Activated CD4-positive, alpha-beta T cell treated with anti-CD3 and anti-CD28 coated beads, Interleukin-10, Interleukin-2, amounts not matched to agents 100 ng/mL and 50 ng/mL, durations not matched to agents 16 hours and 8 hours (primary cell): ENCODE results near the gene TNNT1.

Source experiments
- DNase-seq: peaks from one replicate; pipeline ENCODE4 v3.0.0-alpha.2; 2020

Gene TNNT1

GRCh38 chr19:55106591-55106990 lies 42.4 kb downstream of the TNNT1 start:
- DNase-seq = no peak

- DNase-seq = no peak
These were observed 43.8 kb downstream of the TNNT1 start for GRCh38 chr19:55105237-55105636.

GRCh38 chr19:55103190-55103589 lies 45.8 kb downstream of the TNNT1 start:
- no peak for DNase-seq

DNA sequence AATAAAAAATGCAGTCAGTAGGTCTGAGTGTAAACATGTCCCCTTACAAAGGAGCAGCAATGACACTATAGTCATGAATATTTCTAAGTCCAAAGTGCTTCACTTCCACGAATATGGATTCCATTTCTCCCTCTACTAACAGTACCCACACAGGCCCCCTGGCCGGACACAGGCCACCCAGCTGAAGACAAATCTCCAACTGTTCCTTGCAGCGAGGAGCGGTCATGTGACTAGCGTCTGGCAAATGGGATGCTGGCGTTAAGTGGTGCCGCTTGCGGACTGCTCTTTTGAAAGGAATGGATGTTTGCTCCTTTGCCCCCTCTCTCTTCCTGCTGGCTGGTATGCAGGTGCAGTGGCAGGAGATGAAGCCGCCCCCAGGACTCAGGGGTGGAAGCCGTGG lies 47.7 kb downstream of the TNNT1 start:
- no peak for DNase-seq

GRCh38 chr19:55099557-55100506 lies 49.2 kb downstream of the TNNT1 start:
- no peak for DNase-seq

DNA sequence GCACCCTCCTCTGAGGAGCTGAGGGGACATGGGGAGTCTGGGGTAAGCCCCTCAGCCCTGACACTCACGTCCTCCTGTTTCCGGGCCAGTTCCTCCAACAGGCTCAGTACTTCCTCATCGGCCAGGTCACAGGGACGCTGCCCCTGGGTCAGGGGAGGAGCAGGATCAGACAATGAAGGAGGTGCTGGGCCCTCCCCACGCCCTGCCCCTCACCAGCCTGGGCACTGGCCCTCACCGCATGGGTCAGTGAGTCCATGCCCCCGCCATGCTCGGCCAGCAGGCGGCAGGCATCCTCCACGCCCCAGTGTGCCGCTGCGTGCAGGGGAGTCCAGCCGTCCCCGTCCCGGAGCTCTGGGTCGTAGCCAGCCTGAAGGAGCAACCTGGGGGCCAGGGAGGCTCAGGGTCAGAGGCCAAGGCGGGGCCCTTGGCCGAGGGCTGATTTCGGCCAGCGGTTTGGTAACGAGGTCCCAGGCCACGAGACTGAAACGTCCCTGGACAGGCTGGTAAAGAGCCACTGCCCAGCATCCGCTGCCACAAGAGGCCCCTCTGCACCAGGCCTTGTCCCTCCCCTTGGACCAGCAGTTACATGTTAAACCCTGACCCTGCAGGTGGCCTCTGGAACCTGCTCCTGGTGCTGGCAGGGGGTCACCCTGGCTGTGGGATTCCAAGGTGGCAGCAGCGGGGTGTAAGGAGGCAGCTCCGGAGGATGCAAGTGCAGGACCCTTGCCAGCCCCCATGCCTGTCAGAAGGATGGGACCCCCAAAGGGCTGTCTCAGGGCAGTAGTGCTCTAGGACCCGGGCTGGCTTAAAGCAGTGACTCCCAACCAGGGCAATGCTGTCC lies 50.1 kb downstream of the TNNT1 start:
- no peak for DNase-seq

DNA sequence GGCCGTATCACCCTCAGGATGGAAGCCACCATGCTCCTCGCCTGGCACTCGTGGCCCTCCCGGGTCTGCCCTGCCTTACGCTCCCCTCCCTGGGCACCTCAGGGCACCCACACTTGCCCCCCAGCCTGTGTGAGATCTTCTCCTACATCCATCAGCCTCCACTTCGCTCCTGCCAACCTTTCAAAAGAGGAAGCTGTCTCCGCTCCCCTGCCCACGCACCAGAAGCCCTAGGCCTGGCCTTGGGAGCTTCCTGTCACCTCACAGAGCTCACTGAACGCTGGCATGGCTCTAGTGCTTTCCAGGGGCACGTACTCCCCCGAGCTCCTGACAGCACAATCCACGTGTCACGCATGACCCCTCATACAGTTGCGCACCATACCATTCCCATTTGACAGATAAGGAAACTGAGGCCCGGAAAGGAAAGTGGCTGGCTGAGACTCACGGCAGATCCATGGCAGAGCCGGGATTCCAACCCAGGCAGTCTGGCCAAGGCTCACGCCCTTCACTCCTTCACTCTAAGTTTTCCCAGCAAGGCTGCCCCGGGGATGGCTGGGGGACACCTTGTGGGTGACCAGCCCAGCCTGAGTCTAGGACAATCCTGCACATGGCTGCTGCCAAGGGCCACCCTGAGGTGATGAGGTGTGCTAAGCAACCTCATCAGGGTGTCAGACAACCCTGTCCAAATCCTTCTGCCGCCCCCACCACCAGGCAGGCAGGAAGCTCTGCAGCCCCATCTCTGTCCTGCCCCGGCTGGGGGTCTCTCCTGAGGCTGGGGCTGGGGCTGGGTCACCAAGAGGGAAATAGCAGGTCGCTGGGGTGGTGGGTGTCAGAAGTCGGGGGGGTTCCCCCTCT lies 50.9 kb downstream of the TNNT1 start:
- no peak for DNase-seq

GRCh38 chr19:55096061-55096701 lies 52.8 kb downstream of the TNNT1 start:
- no peak for DNase-seq

- no peak for DNase-seq
These were observed 53.5 kb downstream of the TNNT1 start for GRCh38 chr19:55095260-55096060.

DNA sequence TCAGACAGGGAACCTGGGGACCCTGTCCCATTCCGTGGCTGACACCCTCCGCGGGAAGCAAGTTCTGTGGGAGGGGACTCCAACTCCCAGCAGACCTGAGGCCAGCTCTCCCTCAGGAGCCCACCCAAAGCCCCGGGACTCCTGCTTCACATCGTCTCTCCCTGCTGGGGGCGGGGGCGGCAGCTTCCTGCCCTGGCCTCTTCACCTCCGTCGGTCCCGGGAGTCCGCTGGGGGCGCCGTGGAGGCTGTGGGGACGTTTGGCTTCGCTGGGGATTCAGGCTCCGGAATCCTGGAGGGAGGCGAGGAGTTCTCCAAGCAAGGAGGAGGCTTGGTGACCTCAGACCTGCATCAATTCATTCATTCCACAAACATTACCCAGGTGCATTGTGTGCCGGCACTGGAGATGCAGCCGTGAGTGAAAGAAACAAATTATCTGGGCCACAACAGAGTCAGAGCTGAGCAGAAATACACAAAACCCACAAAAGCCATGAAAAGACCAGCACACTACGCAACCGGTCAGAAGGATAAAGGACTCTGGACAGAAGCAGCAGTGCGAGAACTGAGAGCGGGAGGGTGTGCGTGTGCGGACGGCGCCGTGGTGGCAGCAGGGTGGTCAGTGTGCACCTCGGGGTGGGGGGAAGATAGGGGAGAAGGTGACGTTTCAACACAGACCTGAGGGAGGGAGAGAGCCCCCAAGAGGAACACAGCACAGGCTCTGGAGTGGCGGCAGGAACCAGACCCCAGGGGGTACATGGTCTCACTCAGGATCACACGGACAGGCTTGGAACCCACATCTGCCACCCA lies 54.3 kb downstream of the TNNT1 start:
- no peak for DNase-seq

- no peak for DNase-seq
These were observed 56.3 kb downstream of the TNNT1 start for GRCh38 chr19:55092423-55093318.

GRCh38 chr19:55091955-55092354 lies 57.1 kb downstream of the TNNT1 start:
- no peak for DNase-seq

- no peak for DNase-seq
These were observed 57.7 kb downstream of the TNNT1 start for GRCh38 chr19:55091126-55091910.

- DNase-seq = no peak
These were observed 58.4 kb downstream of the TNNT1 start for GRCh38 chr19:55090564-55090963.

DNA sequence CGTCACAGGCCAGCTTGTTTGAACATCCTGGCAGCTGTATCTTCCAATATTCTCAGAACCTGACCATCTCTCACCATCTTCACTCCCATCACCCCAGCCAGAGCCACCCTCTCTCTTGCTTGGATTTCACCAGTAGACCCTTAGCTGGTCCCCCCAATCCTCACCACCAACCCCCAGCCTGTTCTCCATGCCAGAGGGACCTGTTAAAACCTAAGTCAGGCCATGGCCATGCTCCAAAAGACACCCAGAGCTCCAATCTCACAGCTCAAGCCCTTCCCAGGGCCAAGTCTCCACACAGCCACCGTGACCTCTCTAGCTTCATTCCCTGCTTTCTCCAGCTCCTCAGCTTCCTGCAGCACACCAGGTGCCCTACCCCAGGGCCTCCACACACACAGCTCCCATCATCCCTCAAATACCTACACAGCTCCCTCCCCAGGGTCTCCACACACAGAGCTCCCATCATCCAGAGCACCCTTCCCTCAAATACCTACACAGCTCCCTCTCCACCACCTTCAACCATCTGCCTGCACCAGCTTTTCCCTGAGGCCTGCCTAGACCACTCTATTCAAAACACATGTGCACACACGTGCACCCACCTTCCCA lies 59.6 kb downstream of the TNNT1 start:
- no peak for DNase-seq

DNA sequence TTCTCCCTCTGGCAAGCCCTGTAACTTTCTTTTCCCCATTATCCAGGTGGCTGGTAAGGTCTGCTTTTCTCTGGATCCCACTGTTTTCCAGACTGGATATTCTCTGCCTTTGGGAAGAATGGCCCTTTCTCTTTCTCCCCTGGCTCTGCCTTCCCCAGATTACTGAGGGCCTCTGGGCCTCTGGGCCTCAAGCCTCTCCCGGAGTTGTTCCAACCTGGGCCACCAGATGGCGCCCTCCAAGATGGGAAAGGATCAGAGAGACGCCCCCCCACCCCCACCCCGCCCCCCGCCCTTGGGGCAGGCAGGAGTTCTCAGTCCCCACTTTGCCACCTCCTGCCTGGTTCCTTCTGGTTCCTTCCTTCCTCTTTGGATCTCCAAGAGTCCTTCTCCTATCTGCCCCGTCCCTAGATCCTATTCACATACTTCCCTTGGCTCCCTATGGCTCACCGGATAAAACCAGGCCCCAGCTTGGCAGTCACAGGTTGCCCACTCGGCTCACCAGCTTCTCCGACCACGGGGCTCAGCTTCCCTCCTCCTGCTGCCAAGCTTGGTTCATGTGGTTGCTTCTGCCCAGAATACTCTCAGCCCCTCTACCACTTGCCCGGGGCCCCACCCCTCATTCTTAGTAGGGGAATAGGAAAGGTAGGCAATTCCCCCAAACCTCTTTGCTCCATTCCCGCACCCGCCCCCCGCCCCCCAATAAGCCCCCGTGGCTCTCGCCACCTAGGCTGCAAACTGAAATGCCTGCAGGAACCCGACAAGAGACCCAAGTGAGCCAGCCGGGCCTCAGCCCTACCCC lies 60.3 kb downstream of the TNNT1 start:
- DNase-seq = peak; percentile 81

DNA sequence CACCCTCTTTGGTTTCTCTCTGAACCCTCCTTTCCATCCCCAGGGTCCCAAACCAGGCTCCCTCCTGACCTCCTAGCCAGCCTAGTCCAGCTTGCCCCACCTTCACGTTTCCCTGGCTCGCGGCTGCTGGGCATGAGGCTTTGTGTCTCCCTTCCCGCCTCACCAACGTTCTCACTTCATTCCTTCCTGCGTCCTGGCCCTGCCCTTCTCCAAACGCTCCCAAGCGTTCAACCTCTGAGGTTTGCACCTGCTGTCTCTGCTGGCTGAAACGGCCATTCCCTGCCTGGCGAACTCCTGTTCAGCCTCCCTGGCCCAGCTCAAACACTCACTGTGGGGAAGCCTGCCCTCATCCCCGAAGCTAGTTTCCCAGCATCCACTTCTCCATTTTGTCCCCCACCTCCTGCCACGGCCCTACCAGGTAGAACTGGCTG lies 61.0 kb downstream of the TNNT1 start:
- DNase-seq = no peak
